Measurements from ENCODE around the gene FGD5. TPM values are rescaled to one million over a fixed set of nuclear protein-coding genes. Genes with fewer than 3 reads are reported as not detected.

Gene FGD5
- total RNA-seq, 1 donor from 2014 or later, result 294 TPM

DNA sequence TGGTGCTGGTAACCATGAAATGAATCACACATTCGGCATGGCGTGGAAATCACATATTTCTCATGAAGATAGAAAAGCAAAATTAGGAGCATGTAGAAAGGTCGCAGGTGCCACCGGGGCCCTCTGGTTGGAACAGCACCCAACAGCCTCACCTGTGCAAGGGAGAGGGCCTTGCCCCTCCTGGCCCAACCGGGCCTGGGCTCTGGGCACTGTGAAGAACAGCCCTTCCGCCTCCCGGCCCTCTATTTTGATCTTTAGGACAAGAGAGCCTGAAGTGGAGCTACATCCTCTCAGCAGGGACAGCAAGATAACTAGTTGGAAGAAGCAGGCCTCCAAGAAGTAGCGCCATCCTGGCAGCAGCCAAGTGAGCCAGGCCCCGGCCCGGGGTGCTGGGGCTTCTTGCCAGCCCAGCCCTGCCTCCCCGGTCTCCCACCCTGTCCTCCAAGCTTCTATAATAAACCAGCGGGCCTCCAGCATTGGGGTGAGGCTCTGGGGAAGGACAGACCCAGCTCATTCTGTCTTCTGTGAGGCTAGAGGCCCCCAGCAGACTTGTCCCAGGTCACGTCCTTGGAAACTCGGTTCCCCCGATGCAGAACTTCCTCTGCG lies 46.1 kb upstream of the FGD5 start:
- Mint-ChIP-seq H3K4me3 (ENCODE audit: unreplicated experiment) (no peak overlapping the region), H3K36me3 (ENCODE audit: low read depth, unreplicated experiment) (no peaks in the 10 kb centered on the region), H3K27me3 (ENCODE audit: unreplicated experiment) (peaks cover 19% of the 10 kb centered on the region), H3K27ac (ENCODE audit: unreplicated experiment) (no peak overlapping the region), H3K4me1 (ENCODE audit: unreplicated experiment) (peaks cover 20% of the 10 kb centered on the region), H3K9me3 (ENCODE audit: unreplicated experiment) (no peaks in the 10 kb centered on the region)
- TF ChIP-seq CTCF (IDR thresholded peaks at IDR 0.05; ENCODE audit: unreplicated experiment), result no peak
- no peak for DNase-seq (ENCODE audit: low spot score)

DNA sequence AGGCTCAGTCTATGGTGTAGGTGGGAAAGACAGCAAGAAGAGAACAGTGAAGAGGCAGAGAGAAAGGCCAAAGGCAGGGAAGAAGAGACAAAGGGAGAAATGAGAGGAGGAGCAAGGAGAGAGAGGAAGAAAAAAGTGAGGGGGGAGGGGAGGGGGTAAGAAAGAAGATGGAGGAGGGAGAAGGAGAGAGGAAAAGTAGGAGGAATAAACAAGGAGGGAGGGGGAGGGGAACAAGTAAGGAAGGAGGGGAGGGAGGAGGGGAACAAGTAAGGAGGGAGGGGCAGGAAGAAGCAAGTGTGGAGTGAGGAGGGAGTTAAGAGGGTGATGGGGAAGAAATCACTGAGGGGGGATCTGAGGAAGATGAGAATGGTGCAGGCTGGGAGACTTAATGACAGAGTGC lies 45.5 kb upstream of the FGD5 start:
- no peaks in the 10 kb centered on the region for H3K9me3 Mint-ChIP-seq (ENCODE audit: unreplicated experiment)
- no peaks in the 10 kb centered on the region for H3K36me3 Mint-ChIP-seq (ENCODE audit: low read depth, unreplicated experiment)
- no peak for TF ChIP-seq CTCF (IDR thresholded peaks at IDR 0.05; ENCODE audit: unreplicated experiment)
- H3K27ac Mint-ChIP-seq (ENCODE audit: unreplicated experiment), result peak overlapping the region; percentile 52
- peaks cover 17% of the 10 kb centered on the region for H3K4me1 Mint-ChIP-seq (ENCODE audit: unreplicated experiment)
- no peak for DNase-seq (ENCODE audit: low spot score)
- H3K27me3 Mint-ChIP-seq (ENCODE audit: unreplicated experiment), result peaks cover 19% of the 10 kb centered on the region
- H3K4me3 Mint-ChIP-seq (ENCODE audit: unreplicated experiment), result no peak overlapping the region

DNA sequence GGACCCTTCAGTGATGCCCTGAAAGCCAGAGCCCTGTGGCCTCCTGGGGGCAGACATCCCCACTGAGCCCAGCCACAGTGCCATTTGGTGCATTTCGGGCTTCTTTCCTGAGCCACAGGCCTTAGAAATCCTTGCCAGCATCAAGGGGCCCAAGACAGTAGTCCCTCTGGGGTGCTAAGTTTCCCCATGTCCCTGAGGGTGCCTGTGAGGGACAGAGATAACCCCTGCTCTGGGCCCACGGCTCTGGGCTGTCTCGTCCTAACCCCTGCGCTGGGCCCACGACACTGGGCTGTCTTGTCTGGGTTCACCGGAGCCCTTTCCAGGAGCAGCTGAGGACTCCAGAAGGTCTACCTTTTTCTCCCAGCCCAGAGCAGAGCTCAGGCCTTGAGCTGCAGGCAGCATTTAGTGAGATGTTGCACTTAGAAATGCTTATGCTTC lies 45.1 kb upstream of the FGD5 start:
- Mint-ChIP-seq H3K27ac (ENCODE audit: unreplicated experiment) (no peak overlapping the region), H3K4me3 (ENCODE audit: unreplicated experiment) (no peak overlapping the region), H3K4me1 (ENCODE audit: unreplicated experiment) (peaks cover 17% of the 10 kb centered on the region), H3K36me3 (ENCODE audit: low read depth, unreplicated experiment) (no peaks in the 10 kb centered on the region), H3K27me3 (ENCODE audit: unreplicated experiment) (peaks cover 15% of the 10 kb centered on the region), H3K9me3 (ENCODE audit: unreplicated experiment) (no peaks in the 10 kb centered on the region)
- TF ChIP-seq CTCF (IDR thresholded peaks at IDR 0.05; ENCODE audit: unreplicated experiment), result no peak
- no peak for DNase-seq (ENCODE audit: low spot score)

GRCh38 chr3:14774431-14774830 lies 44.3 kb upstream of the FGD5 start:
- DNase-seq (ENCODE audit: low spot score), result no peak
- no peaks in the 10 kb centered on the region for H3K9me3 Mint-ChIP-seq (ENCODE audit: unreplicated experiment)
- H3K36me3 Mint-ChIP-seq (ENCODE audit: low read depth, unreplicated experiment), result no peaks in the 10 kb centered on the region
- H3K27me3 Mint-ChIP-seq (ENCODE audit: unreplicated experiment), result peaks cover 9% of the 10 kb centered on the region
- no peak overlapping the region for H3K4me3 Mint-ChIP-seq (ENCODE audit: unreplicated experiment)
- no peak overlapping the region for H3K27ac Mint-ChIP-seq (ENCODE audit: unreplicated experiment)
- no peak for TF ChIP-seq CTCF (IDR thresholded peaks at IDR 0.05; ENCODE audit: unreplicated experiment)
- peaks cover 11% of the 10 kb centered on the region for H3K4me1 Mint-ChIP-seq (ENCODE audit: unreplicated experiment)

GRCh38 chr3:14775011-14775410 lies 43.8 kb upstream of the FGD5 start:
- H3K27me3 Mint-ChIP-seq (ENCODE audit: unreplicated experiment), result peaks cover 9% of the 10 kb centered on the region
- DNase-seq (ENCODE audit: low spot score), result no peak
- no peak overlapping the region for H3K27ac Mint-ChIP-seq (ENCODE audit: unreplicated experiment)
- H3K4me1 Mint-ChIP-seq (ENCODE audit: unreplicated experiment), result peaks cover 9% of the 10 kb centered on the region
- TF ChIP-seq CTCF (IDR thresholded peaks at IDR 0.05; ENCODE audit: unreplicated experiment), result no peak
- H3K36me3 Mint-ChIP-seq (ENCODE audit: low read depth, unreplicated experiment), result no peaks in the 10 kb centered on the region
- H3K9me3 Mint-ChIP-seq (ENCODE audit: unreplicated experiment), result no peaks in the 10 kb centered on the region
- H3K4me3 Mint-ChIP-seq (ENCODE audit: unreplicated experiment), result no peak overlapping the region

Data from endothelial cell (in vitro differentiated cells).